Measurements from ENCODE around the gene REP15. TPM values are rescaled to one million over a fixed set of nuclear protein-coding genes. Genes with fewer than 3 reads are reported as not detected.
A peak's percentile ranks its signal among the peaks of the same experiment; 100 is the strongest.

The REP15 gene
- total RNA-seq, 1 experiment from 2014 or later: 0.26 TPM

DNA sequence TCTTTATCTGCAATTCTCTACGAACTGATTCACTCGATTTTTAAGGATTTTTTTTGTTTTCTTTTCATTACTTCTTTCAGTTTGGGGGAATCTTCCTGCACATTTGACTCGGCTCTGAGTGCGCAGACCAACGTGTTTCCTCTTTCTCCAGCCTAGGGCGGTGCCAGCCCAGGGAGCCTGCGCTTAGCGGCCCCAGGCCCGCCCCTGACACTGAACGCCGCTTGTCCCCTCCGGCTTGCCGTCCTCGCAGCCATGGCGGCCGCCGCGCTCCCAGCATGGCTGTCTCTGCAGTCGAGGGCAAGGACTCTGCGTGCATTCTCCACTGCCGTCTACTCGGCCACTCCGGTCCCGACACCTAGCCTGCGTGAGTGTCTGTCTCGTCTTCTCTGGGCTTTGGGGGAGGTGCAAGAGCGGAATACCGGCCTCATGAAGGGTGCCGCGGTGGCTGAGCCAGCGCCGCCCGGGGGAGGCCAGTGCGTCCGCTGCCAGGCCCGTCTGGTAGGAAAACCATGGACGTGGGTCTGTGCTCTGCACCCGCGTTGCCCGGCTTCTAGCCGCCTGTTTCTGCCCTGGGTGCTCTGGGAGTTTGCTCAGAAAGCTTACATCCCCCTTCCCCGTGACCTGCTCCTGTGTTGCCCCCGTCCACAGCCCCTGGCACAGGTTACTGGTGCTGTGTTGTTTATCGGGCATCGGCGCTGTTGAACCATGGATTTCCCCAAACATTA lies 14.5 kb downstream of the REP15 start, which contains the start of gene MRPS35:
Gene MRPS35, plus strand, starts transcription at position 241 of the 725 bp plus-strand sequence. Its CDS starts 12 bp downstream, at position 253.
- CTCF ChIA-PET: interaction anchor here (0.9 to 1.4 kb wide), 2 partner anchors 230 to 274 kb away, joined by 3 read pairs; no protein-coding TSS in a partner anchor
- H3K9me3 Mint-ChIP-seq: no peaks in the 10 kb centered on the region
- TF ChIP-seq, protein P1, sequence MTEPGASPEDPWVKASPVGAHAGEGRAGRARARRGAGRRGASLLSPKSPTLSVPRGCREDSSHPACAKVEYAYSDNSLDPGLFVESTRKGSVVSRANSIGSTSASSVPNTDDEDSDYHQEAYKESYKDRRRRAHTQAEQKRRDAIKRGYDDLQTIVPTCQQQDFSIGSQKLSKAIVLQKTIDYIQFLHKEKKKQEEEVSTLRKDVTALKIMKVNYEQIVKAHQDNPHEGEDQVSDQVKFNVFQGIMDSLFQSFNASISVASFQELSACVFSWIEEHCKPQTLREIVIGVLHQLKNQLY (CRISPR knock-in tag; IDR thresholded peaks at IDR 0.05): 0 out of 2 replicates have a peak, but pooled peaks have one; percentile 57
- TF ChIP-seq ZNF317 (CRISPR knock-in tag; IDR thresholded peaks at IDR 0.05; ENCODE audit: borderline replicate concordance, low read depth): 0 out of 2 replicates have a peak, but pooled peaks have one; percentile 19
- TF ChIP-seq SOX15 (CRISPR knock-in tag; IDR thresholded peaks at IDR 0.05): no peak
- peak; percentile 77; the same call in 1 of the 2 replicates for TF ChIP-seq ATF1 (CRISPR knock-in tag; IDR thresholded peaks at IDR 0.05)
- TF ChIP-seq, protein P2, sequence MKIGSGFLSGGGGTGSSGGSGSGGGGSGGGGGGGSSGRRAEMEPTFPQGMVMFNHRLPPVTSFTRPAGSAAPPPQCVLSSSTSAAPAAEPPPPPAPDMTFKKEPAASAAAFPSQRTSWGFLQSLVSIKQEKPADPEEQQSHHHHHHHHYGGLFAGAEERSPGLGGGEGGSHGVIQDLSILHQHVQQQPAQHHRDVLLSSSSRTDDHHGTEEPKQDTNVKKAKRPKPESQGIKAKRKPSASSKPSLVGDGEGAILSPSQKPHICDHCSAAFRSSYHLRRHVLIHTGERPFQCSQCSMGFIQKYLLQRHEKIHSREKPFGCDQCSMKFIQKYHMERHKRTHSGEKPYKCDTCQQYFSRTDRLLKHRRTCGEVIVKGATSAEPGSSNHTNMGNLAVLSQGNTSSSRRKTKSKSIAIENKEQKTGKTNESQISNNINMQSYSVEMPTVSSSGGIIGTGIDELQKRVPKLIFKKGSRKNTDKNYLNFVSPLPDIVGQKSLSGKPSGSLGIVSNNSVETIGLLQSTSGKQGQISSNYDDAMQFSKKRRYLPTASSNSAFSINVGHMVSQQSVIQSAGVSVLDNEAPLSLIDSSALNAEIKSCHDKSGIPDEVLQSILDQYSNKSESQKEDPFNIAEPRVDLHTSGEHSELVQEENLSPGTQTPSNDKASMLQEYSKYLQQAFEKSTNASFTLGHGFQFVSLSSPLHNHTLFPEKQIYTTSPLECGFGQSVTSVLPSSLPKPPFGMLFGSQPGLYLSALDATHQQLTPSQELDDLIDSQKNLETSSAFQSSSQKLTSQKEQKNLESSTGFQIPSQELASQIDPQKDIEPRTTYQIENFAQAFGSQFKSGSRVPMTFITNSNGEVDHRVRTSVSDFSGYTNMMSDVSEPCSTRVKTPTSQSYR (CRISPR knock-in tag; IDR thresholded peaks at IDR 0.05): peak; percentile 55; the same call in 1 of the 2 replicates
- TF ChIP-seq SMAD3 (CRISPR knock-in tag; IDR thresholded peaks at IDR 0.05; ENCODE audit: borderline replicate concordance): peak; percentile 88
- no peak for TF ChIP-seq PRRX2 (CRISPR knock-in tag; IDR thresholded peaks at IDR 0.05)
- TF ChIP-seq HMGA2 (CRISPR knock-in tag; IDR thresholded peaks at IDR 0.05): no peak
- TF ChIP-seq RORB (CRISPR knock-in tag; IDR thresholded peaks at IDR 0.05): no peak
- TF ChIP-seq, protein P3, sequence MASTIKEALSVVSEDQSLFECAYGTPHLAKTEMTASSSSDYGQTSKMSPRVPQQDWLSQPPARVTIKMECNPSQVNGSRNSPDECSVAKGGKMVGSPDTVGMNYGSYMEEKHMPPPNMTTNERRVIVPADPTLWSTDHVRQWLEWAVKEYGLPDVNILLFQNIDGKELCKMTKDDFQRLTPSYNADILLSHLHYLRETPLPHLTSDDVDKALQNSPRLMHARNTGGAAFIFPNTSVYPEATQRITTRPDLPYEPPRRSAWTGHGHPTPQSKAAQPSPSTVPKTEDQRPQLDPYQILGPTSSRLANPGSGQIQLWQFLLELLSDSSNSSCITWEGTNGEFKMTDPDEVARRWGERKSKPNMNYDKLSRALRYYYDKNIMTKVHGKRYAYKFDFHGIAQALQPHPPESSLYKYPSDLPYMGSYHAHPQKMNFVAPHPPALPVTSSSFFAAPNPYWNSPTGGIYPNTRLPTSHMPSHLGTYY (CRISPR knock-in tag; IDR thresholded peaks at IDR 0.05): no peak
- TF ChIP-seq, protein P4, sequence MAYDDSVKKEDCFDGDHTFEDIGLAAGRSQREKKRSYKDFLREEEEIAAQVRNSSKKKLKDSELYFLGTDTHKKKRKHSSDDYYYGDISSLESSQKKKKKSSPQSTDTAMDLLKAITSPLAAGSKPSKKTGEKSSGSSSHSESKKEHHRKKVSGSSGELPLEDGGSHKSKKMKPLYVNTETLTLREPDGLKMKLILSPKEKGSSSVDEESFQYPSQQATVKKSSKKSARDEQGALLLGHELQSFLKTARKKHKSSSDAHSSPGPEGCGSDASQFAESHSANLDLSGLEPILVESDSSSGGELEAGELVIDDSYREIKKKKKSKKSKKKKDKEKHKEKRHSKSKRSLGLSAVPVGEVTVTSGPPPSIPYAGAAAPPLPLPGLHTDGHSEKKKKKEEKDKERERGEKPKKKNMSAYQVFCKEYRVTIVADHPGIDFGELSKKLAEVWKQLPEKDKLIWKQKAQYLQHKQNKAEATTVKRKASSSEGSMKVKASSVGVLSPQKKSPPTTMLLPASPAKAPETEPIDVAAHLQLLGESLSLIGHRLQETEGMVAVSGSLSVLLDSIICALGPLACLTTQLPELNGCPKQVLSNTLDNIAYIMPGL (CRISPR knock-in tag; IDR thresholded peaks at IDR 0.05): peak; percentile 92
- TF ChIP-seq TP53 (CRISPR knock-in tag; IDR thresholded peaks at IDR 0.05): peak; percentile 43; the same call in 1 of the 2 replicates
- TF ChIP-seq FOXK1 (CRISPR knock-in tag; IDR thresholded peaks at IDR 0.05): peak; percentile 76
- TF ChIP-seq, protein P5, sequence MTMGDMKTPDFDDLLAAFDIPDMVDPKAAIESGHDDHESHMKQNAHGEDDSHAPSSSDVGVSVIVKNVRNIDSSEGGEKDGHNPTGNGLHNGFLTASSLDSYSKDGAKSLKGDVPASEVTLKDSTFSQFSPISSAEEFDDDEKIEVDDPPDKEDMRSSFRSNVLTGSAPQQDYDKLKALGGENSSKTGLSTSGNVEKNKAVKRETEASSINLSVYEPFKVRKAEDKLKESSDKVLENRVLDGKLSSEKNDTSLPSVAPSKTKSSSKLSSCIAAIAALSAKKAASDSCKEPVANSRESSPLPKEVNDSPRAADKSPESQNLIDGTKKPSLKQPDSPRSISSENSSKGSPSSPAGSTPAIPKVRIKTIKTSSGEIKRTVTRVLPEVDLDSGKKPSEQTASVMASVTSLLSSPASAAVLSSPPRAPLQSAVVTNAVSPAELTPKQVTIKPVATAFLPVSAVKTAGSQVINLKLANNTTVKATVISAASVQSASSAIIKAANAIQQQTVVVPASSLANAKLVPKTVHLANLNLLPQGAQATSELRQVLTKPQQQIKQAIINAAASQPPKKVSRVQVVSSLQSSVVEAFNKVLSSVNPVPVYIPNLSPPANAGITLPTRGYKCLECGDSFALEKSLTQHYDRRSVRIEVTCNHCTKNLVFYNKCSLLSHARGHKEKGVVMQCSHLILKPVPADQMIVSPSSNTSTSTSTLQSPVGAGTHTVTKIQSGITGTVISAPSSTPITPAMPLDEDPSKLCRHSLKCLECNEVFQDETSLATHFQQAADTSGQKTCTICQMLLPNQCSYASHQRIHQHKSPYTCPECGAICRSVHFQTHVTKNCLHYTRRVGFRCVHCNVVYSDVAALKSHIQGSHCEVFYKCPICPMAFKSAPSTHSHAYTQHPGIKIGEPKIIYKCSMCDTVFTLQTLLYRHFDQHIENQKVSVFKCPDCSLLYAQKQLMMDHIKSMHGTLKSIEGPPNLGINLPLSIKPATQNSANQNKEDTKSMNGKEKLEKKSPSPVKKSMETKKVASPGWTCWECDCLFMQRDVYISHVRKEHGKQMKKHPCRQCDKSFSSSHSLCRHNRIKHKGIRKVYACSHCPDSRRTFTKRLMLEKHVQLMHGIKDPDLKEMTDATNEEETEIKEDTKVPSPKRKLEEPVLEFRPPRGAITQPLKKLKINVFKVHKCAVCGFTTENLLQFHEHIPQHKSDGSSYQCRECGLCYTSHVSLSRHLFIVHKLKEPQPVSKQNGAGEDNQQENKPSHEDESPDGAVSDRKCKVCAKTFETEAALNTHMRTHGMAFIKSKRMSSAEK (CRISPR knock-in tag; IDR thresholded peaks at IDR 0.05; ENCODE audit: borderline replicate concordance): no peak
- no peak for TF ChIP-seq ELF4 (CRISPR knock-in tag; IDR thresholded peaks at IDR 0.05; ENCODE audit: low read depth)
- TF ChIP-seq ZNF263 (CRISPR knock-in tag; IDR thresholded peaks at IDR 0.05; ENCODE audit: low read depth): no peak
- no peak; the same call in 1 of the 2 replicates for TF ChIP-seq CREB1 (CRISPR knock-in tag; IDR thresholded peaks at IDR 0.05)
- TF ChIP-seq, protein P6, sequence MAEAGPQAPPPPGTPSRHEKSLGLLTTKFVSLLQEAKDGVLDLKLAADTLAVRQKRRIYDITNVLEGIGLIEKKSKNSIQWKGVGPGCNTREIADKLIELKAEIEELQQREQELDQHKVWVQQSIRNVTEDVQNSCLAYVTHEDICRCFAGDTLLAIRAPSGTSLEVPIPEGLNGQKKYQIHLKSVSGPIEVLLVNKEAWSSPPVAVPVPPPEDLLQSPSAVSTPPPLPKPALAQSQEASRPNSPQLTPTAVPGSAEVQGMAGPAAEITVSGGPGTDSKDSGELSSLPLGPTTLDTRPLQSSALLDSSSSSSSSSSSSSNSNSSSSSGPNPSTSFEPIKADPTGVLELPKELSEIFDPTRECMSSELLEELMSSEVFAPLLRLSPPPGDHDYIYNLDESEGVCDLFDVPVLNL (CRISPR knock-in tag; IDR thresholded peaks at IDR 0.05; ENCODE audit: borderline replicate concordance, low read depth): no peak
- TF ChIP-seq, protein P7, sequence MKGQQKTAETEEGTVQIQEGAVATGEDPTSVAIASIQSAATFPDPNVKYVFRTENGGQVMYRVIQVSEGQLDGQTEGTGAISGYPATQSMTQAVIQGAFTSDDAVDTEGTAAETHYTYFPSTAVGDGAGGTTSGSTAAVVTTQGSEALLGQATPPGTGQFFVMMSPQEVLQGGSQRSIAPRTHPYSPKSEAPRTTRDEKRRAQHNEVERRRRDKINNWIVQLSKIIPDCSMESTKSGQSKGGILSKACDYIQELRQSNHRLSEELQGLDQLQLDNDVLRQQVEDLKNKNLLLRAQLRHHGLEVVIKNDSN (CRISPR knock-in tag; IDR thresholded peaks at IDR 0.05): peak; percentile 45
- TF ChIP-seq NFE2L1 (CRISPR knock-in tag; IDR thresholded peaks at IDR 0.05): peak; percentile 71; the same call in 1 of the 2 replicates
- no peak for TF ChIP-seq EMX1 (CRISPR knock-in tag; IDR thresholded peaks at IDR 0.05)
- no peak for TF ChIP-seq OVOL2 (CRISPR knock-in tag; IDR thresholded peaks at IDR 0.05; ENCODE audit: borderline replicate concordance)
- peak; percentile 52; the same call in 1 of the 2 replicates for TF ChIP-seq ZNF232 (CRISPR knock-in tag; IDR thresholded peaks at IDR 0.05)
- no peak for TF ChIP-seq SMAD4 (CRISPR knock-in tag; IDR thresholded peaks at IDR 0.05)
- no peak for TF ChIP-seq MXD4 (CRISPR knock-in tag; IDR thresholded peaks at IDR 0.05; ENCODE audit: borderline replicate concordance)

More for the DNA sequence above, 14.5 kb downstream of the REP15 start, which contains the start of gene MRPS35:
- DNase-seq (ENCODE audit: low spot score): peak; percentile 77
- peak within 1 kb of the TSS; percentile 96 for H3K4me3 Mint-ChIP-seq
- H3K4me1 Mint-ChIP-seq: peaks cover 17% of the 10 kb centered on the region
- H3K27ac Mint-ChIP-seq: peak within 1 kb of the TSS; percentile 94
- H3K36me3 Mint-ChIP-seq: peaks cover 11% of the 10 kb centered on the region
- H3K27me3 Mint-ChIP-seq (ENCODE audit: low read depth): peaks cover 9% of the 10 kb centered on the region
- POLR2A ChIA-PET: interaction anchor here (1.0 kb wide), 1 partner anchor 11 kb away, joined by 3 read pairs; no protein-coding TSS in a partner anchor
- peak; percentile 94 for ATAC-seq

Data from WTC11 (cell line).